DMS 273 (cell line): ENCODE measurements around the gene OPCML.

Experiments
- DNase-seq: peaks from one replicate; lab custom pipeline; 2025; ENCODE audit not compliant: unreplicated experiment; lab: John Stamatoyannopoulos, UW

The OPCML gene

DNA sequence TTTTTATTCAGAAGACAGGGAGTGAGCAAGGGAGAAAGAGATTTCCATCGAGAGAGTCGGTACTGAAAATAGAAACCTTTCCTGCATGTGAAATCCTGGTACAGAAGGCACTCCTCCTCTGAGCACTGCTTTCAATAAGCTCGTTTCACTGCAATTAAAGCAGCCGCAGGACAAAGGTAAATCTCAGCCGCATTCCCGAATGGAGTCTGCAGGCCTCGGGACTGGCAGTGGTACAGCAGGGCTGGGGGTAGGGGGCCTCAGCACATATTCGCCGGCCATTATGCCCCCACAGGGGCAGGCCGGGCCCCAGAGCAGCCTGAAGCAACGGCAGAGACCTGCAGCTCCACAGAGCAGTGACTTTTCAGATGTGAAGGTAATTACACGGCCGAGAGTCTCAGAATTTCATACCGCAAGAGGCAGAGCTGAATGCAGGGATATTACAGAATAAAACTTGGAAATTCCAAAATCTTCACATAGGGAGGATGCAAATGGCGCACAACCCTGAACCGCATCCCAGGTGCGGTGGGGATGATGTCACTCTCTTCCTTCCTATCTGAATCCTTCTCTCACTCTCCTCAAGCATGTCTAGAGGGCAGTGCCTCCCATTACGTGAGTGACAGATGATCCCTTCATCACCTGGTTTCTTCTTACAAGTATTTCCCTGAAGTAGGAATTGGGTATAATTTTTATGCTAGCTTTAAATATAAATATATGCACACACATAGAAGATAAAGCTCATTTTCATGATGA, 622.1 kb downstream of the OPCML start:
- no peak for DNase-seq

DNA sequence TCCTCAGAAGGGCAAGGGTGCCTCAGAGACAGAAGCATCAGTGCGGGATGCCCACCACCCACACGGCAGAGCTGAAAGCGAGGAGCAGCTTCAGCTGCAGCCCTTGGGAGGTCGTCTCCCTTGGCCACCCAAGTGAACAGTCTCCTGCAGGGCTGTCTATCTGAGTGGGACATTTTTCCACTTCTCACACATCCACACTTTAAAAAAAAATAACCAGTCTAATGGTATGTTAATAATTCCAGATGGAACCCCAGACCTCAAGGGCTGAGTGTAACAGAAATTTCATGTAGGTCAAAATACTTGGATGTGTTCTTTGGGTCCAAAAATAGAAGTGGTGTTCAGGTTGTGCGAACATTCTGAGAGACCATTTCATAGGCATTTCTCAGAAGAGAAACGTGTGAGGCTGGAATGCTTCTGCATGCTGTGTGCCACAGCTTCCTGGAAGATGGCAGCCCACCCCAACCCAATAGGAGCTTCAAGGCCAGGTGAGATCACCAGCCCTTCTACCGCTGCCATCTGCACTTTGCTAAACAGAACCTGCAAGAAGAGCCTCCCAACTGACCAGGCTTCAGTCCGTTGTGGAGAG, 623.2 kb downstream of the OPCML start:
- no peak for DNase-seq

DNA sequence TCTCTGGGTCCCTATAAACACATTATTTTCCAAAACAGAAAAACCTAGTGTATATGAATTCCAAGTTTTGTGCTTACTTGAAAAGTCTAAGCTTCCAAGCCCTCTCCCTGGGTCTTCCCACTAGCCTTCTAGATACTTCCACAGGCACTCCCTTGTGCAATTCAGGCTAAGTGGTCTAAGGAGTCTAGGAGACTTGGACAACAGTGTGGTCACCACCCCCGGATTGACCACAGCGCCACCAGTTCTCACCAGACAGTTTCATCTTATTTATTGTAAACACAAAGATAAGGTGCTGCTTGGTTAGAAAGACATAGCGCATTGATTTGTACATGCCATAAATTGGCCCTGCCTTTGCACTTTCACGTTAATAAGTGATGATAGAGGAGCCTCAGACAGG, 623.9 kb downstream of the OPCML start:
- DNase-seq, result no peak

DNA sequence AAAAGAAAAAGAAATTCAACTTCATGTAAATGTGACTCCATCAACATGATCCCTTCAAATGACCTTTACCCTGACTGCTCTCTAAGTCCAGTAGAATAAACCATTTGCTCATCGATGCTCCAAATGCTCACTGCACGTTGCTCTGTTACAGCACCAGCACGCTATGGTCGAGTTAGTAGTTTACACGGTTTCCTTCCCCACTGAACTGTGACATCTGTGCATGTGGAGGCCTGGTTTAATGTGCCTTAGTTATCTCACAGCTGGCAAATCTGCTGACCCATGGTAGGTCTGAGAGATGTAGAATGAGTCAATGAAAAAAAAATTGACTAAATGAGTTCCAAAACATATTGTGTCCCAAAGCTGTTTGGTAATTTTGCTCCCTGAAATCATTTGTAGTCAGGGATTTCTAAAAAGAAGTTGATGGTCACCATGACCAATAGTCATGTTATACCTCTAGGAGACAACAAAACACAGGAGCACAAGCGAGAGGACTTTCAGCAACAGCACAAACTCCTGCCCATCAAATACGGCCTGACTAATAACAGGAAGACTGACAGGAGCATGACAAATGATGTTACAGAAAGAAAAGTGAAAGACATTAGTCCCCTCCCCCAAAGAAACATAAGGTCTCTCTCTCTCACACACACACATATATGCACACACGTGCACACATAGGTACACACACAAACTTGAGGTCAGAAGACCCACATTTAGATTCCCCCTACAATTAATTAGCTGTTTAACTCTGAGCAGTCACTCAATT, 624.5 kb downstream of the OPCML start:
- no peak for DNase-seq

DNA sequence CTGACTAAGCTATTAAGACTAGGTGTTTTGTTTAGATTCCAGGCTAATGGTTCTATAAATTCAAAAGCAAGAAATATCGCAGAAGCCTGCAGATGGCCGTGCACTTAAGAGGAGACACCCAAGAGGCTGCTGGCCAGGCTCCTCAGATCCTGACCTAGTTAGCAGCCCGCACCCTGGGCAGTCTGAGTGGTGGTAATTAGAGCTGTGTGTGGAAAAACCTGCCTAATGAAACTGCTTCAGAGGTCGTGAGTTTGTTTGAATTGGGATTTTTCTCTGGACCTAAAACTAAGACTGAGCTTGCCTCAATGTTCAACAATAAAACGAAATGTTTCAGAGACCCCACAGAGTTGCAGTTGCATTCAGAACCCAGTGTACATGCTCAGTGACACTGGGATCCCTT, 627.7 kb downstream of the OPCML start:
- no peak for DNase-seq

DNA sequence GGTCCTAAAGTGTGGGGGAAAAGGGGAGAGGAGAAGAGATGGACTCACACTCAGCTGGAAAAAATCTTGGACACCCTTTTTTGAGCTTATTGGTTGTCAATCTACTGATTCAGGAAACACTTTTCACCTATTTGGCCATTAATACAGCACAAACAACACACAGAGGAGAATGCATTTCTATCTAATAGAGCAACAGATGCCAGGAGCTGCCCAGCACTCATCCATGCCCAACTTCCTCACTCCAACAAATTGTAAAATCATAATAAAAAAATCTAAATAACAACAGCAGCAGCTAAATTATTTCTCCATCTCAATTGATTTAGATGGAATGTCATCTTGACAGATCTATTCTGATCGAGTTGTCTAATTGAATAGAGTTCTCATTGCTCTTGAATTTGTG, 628.2 kb downstream of the OPCML start:
- DNase-seq, result no peak

DNA sequence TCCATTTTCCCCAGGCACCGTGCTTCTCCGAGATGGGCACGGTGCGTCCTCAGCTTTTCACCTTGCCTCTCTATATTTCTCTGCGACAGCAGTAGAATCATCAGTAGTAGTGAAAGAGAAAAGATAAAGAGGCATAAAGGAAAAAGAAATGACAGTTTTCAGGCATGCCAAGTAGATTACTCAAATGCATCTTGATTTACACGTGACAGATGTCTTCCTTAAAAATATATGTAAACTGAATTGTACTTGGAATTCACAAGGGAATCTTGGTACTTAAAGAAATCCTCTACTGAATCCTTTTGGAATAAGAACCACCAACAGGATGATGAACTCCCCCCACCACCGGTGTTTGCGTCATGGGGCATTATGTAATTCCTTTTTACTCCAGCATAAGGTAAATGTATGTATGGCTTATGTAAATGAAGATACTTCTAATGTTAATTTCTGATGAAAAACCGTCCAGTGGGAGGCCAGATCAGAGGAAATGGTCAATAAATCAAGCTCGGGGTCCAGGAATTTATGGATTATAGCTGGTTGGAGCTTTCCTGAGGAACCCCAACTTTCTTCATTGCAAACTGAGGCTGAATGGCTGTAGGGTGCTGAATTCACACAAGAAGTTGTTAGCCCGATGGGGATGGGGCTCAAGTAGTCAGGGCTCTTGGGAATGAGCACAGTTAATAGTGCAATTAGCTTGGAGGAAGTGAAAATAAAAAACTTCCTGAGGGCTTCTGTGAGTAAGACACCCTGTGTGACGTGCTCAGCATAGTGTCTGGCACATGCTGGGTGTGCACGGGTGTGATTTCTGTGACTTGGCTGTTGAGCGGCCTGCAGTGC, 630.4 kb downstream of the OPCML start:
- DNase-seq, result no peak

DNA sequence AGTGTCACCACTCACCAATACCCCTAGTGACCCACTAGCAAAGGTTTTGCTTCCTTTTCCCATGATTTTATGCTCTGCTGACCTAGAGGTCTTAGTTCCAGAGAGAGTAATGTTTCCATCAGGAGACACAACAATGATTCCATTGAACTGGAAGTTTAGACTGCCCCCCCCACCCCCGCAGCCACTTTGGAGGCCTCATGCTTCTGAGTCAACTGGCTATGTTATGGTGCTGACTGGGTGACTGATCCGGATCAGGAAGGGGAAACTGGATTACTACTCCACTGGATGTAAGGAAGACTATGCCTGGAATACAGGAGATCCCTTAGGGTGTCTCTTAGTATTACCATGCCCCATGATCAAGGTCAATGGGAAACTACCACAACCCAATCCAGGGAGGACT, 633.6 kb downstream of the OPCML start:
- no peak for DNase-seq

DNA sequence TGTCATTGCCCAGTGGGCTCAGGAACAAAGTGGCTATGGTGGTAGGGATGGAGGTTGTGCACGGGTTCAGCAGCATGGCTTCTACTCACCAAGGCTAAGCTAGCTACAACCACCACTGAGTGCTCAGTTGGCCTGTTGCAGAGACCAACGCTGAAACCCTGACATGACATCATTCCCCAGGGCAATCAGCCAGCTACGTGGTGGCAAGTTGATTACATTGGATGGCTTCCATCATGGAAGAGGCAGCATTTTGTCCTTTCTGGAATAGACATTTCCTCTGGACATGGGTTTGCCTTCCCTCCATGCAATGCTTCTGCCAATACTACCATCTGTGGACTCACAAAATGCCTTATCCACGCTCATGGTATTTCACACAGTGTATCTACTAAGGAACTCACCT, 634.3 kb downstream of the OPCML start:
- DNase-seq, result no peak

DNA sequence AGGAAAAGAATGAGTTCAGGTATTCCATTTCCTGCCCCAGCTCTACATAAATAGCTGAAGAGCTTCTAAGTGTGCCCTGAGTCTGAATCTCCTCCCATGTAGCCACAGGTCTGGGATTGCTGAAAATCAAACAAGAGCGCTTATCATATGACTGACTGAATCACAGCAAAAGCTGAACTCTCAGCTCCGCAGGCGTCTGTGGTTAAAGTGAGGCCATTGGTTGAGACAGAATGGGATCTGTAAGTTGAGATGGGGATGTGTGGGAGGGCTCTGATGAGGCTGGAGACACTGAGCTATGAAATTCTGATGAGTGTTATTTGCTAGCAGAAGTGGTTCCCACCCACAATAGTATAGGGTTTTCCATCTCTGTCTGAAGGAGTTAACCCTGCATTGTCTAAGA, 637.0 kb downstream of the OPCML start:
- DNase-seq, result no peak

DNA sequence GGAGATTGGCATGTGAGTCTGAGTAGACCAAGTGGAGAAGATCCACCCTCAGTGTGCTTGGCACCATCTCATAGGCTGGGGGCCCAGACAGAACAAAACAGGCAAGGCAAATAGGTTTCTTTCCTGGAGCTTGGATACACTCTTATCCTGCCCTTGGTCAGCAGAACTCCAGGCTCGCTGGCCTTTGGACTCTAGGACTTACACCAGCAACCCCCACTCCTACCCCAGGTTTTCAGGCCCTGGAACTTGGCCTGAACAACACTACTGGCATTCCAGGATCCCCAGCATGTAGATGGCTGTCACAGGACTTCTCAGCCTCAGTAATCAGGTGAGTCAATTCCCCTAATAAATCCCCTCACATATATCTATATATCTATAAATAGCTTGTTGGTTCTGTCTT, 637.7 kb downstream of the OPCML start:
- DNase-seq, result no peak

DNA sequence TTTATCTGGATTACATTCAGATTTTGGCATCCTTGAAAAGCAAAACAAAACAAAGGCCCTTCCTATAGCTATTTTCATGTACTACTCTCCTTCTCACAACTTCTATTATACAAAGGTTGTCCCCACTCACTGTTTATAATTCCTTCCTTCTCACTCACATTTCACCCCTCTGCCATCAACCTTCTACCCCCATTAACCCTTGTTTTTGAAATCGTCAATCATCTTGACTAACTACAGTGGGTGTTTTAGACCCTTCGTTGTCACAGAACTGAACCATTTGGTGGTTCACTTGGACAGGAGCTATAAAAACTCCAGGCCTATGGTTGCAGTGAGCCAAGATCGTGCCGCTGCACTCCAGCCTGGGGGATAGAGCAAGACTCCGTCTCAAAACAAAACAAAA, 639.4 kb downstream of the OPCML start:
- no peak for DNase-seq

DNA sequence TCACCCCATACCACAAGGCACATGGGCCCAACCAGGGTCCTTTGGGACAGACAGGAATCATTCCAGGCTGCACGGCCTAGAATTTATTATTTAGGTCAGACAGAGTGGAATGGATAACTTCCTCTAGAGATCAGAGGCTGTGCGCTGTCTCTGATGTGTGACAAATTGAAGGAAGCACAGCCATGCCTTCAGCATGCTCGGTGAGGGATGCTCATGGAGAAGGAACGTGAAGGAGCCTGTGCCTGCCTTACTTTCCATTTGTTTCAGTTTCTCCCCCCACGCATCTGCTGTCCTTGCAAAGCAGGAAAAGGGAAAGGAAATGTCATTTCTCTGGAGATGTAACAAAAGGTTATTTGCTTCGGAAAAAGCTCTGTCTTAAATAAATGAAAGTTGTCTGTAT, 644.1 kb downstream of the OPCML start:
- DNase-seq, result no peak

DNA sequence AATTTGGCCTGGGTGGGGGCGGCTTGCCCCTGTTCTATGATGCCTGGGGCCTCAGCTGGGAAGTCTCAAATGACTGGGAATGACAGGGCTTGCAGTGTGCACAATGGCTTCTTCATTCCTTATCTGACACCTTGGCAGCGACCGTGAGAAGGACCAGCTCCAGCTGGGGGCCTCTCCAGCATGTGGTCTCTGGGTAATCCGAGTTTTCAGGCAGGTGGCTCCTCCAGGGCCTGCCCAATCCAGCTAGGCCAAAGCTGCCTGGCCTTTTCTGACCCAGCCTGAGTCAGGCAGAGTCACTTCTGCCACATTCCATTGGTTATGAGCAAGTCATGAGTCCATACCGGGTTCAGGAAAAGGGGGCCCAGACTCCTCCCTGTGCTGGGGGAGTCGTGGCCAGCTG, 646.0 kb downstream of the OPCML start:
- DNase-seq, result no peak

DNA sequence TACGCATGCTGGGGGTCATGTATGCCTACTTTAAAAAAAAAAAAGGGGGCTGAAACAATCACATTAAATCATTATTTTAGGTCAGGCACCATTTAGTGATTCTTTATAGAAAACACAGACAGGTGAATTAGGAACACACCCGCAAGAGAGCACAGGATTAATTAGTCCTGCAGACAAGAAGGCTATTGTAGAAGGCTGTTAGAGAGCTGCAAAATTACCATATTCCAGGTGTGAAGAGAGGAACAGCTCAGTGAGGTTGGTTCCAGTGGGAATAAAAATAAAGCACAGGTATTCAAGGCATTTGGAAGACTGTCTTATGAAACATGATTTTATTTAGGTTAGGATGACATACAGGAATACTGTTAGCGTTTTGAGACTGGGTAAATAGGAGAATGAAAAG, 649.1 kb downstream of the OPCML start:
- DNase-seq, result no peak

DNA sequence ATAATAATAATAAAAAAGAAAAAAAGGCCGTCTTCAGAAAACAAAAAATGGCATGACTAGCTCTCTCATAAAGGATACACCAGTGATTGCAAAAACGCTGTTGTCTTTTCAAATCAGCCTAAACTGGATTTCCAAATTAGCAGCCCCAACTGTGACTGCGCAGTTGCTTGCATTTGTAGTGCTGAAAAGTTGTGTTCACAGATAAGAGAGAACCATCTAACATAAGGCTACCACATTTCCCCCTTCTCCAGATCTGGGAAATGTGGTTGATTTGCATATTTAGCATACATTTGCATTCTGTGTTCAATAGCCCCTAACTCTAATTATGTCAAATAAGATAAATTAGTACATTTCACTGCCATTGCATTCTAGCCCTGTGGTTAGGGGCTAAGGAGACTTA, 650.7 kb downstream of the OPCML start:
- no peak for DNase-seq

DNA sequence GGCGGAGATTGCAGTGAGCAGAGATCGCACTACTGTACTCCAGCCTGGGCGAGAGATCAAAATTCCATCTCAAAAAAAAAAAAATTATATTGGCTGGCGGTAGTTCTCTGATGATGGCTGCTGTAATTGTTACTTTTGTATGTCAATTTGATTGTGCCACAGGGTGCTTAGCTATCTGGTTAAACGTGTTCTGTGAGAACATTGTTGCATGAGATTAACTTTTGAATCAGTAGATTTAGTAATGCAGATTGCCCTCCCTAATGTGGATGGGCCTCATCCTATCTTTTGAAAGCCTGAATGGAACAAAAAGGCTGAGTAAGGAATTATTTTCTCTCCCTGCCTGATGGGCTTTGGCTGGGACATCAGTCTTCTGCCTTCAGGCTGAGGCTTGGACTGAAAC, 654.2 kb downstream of the OPCML start:
- DNase-seq, result no peak

DNA sequence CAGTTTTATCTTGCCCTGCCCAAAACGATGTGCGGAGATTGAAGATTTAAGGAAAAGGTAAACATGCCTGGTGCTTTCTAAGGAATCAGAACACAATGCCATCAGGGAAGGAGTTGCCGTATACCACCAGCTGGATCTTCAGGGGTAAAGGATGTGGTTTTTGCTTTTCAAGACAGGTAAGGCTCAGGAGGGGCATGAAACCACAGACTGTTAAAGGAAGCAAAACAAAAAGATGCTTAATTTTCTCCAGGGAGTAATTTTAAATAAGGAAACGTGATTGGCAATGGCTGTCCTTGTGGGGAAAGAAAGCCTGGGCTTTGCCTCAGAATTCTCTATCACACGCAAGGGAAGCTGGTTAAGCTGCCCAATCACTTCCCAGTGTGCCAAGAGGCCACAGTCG, 655.6 kb downstream of the OPCML start:
- DNase-seq, result no peak

DNA sequence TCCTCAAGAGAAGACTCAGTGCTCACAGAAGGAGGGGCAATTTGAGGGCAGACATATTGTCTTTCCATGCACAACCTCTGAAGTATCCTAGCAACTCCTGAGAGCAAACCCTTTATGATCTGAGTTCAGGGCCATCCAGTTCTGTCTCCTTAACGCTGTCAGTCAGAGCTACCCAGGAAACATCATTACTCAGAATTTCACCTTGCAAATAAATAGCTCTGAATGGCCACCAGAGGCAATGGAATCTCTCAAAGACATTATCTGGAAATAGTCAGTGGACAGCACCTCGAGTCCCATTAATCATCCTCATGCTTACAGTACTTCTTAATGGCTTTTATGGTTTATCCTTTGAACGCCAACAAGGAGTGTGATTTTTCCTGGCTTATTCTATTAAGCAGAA, 656.1 kb downstream of the OPCML start:
- no peak for DNase-seq

DNA sequence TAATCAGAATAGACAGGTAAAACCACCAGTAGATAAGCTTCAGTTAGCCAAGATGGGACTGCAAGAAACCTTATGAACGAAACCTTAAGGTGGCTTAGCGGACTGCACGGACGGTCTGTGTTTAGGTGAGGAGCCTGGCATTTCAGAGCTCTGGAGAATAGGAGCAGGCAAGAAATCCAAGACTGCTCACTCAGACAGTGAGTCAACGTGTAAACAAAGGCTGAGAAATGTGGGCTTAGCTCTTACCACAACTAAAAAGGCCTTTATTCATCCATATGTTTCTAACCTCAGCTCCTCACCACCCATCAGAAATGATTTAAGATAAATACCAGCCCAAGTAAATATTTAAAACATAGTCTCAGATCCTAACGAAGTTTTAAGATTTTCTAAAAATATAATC, 657.7 kb downstream of the OPCML start:
- DNase-seq, result no peak

DNA sequence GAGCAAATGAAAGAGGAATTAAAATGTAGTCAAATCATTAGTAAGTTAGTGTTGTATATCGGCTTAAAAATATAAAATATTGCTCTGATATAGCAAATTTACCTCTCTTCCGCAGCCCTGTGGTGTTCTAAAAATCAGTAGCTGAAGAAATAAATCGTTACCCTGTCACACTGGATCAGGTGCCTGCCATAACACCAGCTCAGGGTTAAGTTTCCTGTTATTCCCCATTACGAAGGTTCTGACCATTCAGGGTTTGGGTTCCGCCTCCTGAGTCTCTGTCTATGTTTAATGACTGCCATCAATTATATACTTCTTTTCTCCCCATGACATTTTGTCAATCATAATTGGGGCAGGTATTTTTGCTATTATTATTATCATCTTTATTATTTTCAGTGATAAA, 658.5 kb downstream of the OPCML start:
- no peak for DNase-seq

DNA sequence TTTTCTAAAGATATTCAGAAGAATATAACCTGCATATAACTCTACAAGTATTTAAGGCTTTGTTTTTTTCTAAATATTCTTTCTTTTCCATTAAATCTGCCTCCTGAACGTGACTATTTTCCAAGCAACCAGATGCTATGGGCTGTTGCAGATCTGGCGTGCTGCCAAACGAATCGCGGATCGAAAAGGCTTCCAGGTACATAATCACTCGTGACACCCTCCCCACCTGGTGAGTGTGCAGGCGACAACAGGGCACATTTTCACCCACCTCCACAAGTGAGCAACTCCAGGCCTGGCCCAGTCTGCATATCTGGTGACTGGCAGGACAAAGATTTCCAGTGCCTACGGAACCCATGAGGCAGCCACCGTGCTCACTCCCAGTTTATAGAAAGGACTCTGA, 660.1 kb downstream of the OPCML start:
- DNase-seq, result no peak
